WTC11 (cell line): ENCODE measurements around the gene SKP1. TPM values are rescaled to one million over a fixed set of nuclear protein-coding genes. Genes with fewer than 3 reads are reported as not detected.
A peak's percentile ranks its signal among the peaks of the same experiment; 100 is the strongest.
"Not testable (repeated sequence)": the region's sequence is repeated elsewhere in the genome, so short reads cannot be mapped to it uniquely, and the experiment has no call there.

ENCODE experiments used
- ATAC-seq: fragments of 200-7000 bp; cut with Tn5 transposase; 2 replicates; pipeline ENCODE4 v1.10.0; 2021; ENCODE audit warnings: mild to moderate bottlenecking, moderate library complexity
- CTCF ChIA-PET: fragments of 300-600 bp; sonication (Branson Sonifier 250); formaldehyde crosslinking; loops from one replicate; lab custom pipeline; 2021; ENCODE audit warnings: antibody characterized with exemption; lab: Charles Lee
- POLR2A ChIA-PET: fragments of 350-600 bp; sonication (Branson Sonifier 250); formaldehyde crosslinking; loops from one replicate; lab custom pipeline; 2021; ENCODE audit warnings: antibody characterized with exemption; lab: Charles Lee
- DNase-seq: peaks from one replicate; pipeline ENCODE4 v3.0.0; 2021; ENCODE audit warnings: low spot score
- H3K27ac Mint-ChIP-seq: 2 replicates; pipeline ENCODE4 v1.8.0; 2021; ENCODE audit warnings: mixed read lengths
- H3K27me3 Mint-ChIP-seq: 2 replicates; pipeline ENCODE4 v1.8.0; 2021; ENCODE audit warnings: low read depth, mild to moderate bottlenecking, moderate library complexity, mixed read lengths
- H3K36me3 Mint-ChIP-seq: 2 replicates; pipeline ENCODE4 v1.8.0; 2021; ENCODE audit warnings: mixed read lengths
- H3K4me1 Mint-ChIP-seq: 2 replicates; pipeline ENCODE4 v1.8.0; 2022; ENCODE audit warnings: mixed read lengths
- H3K4me3 Mint-ChIP-seq: 2 replicates; pipeline ENCODE4 v1.8.0; 2021; ENCODE audit warnings: mild to moderate bottlenecking, moderate library complexity, mixed read lengths
- H3K9me3 Mint-ChIP-seq: 2 replicates; pipeline ENCODE4 v1.8.0; 2021; ENCODE audit warnings: mixed read lengths
- AR ChIP-seq: fragments of 250-450 bp; sonication (Bioruptor Pico); IDR thresholded peaks from 2 replicates; pipeline ENCODE4 v1.9.0; 2021; ENCODE audit warnings: mild to moderate bottlenecking
- FOXJ3 ChIP-seq: sonication (generic); formaldehyde crosslinking; IDR thresholded peaks from 2 replicates; pipeline ENCODE4 v1.9.0; 2021; ENCODE audit warnings: missing genetic modification reagents, mild to moderate bottlenecking, borderline replicate concordance
- FOXP1 ChIP-seq: sonication (generic); formaldehyde crosslinking; IDR thresholded peaks from 2 replicates; pipeline ENCODE4 v1.8.0; 2022; ENCODE audit warnings: missing genetic modification reagents, mild to moderate bottlenecking, moderate library complexity, borderline replicate concordance
- HMGXB4 ChIP-seq: sonication (generic); formaldehyde crosslinking; IDR thresholded peaks from 2 replicates; pipeline ENCODE4 v1.8.1; 2023; ENCODE audit warnings: mild to moderate bottlenecking, moderate library complexity, missing genetic modification reagents
- JUN ChIP-seq: sonication (generic); formaldehyde crosslinking; IDR thresholded peaks from 2 replicates; pipeline ENCODE4 v1.8.0; 2023; ENCODE audit warnings: mild to moderate bottlenecking, missing genetic modification reagents
- KAT7 ChIP-seq: sonication (generic); formaldehyde crosslinking; IDR thresholded peaks from 2 replicates; pipeline ENCODE4 v1.8.1; 2023; ENCODE audit warnings: missing genetic modification reagents, mild to moderate bottlenecking, borderline replicate concordance
- NFE2L1 ChIP-seq: sonication (generic); formaldehyde crosslinking; IDR thresholded peaks from 2 replicates; pipeline ENCODE4 v1.8.1; 2023; ENCODE audit warnings: missing genetic modification reagents
- NR1H2 ChIP-seq: sonication (generic); formaldehyde crosslinking; IDR thresholded peaks from 2 replicates; pipeline ENCODE4 v1.9.0; 2021; ENCODE audit warnings: mild to moderate bottlenecking, moderate library complexity, missing genetic modification reagents
- SMAD4 ChIP-seq: sonication (generic); formaldehyde crosslinking; IDR thresholded peaks from 2 replicates; pipeline ENCODE4 v1.8.0; 2022; ENCODE audit warnings: mild to moderate bottlenecking, missing genetic modification reagents
- USF1 ChIP-seq: sonication (generic); formaldehyde crosslinking; IDR thresholded peaks from 2 replicates; pipeline ENCODE4 v1.8.0; 2022; ENCODE audit warnings: mild to moderate bottlenecking, missing genetic modification reagents
- ZMAT4 ChIP-seq: fragments of 250-450 bp; sonication (Bioruptor Pico); IDR thresholded peaks from 2 replicates; pipeline ENCODE4 v1.9.0; 2021; ENCODE audit warnings: mild to moderate bottlenecking
- ZNF232 ChIP-seq: sonication (generic); formaldehyde crosslinking; IDR thresholded peaks from 2 replicates; pipeline ENCODE4 v1.8.0; 2022; ENCODE audit warnings: mild to moderate bottlenecking, missing genetic modification reagents
- ZNF416 ChIP-seq: fragments of 250-450 bp; sonication (Bioruptor Pico); IDR thresholded peaks from 2 replicates; pipeline ENCODE4 v1.9.0; 2021; ENCODE audit warnings: mild to moderate bottlenecking, inconsistent platforms
- ZNF423 ChIP-seq: fragments of 250-450 bp; sonication (Bioruptor Pico); IDR thresholded peaks from 2 replicates; pipeline ENCODE4 v2.1.2; 2022; ENCODE audit warnings: mild to moderate bottlenecking, moderate library complexity
- ZNF671 ChIP-seq: fragments of 250-450 bp; sonication (Bioruptor Pico); IDR thresholded peaks from 2 replicates; pipeline ENCODE4 v1.8.0; 2021; ENCODE audit warnings: mild to moderate bottlenecking
- total RNA-seq: library from RNA; stranded (reverse); gene quantifications from 3 replicates; pipeline ENCODE4 v1.2.3, GENCODE V29; 2021
- TF ChIP-seq, protein P1 (sequence below): sonication (generic); formaldehyde crosslinking; IDR thresholded peaks from 2 replicates; pipeline ENCODE4 v1.8.0; 2022; ENCODE audit warnings: mild to moderate bottlenecking, missing genetic modification reagents
- TF ChIP-seq, protein P2 (sequence below): sonication (generic); formaldehyde crosslinking; IDR thresholded peaks from 2 replicates; pipeline ENCODE4 v1.8.0; 2022; ENCODE audit warnings: mild to moderate bottlenecking, missing genetic modification reagents
- TF ChIP-seq, protein P3 (sequence below): sonication (generic); formaldehyde crosslinking; IDR thresholded peaks from 2 replicates; pipeline ENCODE4 v1.8.0; 2022; ENCODE audit warnings: mild to moderate bottlenecking, missing genetic modification reagents
- TF ChIP-seq, protein P4 (sequence below): sonication (generic); formaldehyde crosslinking; IDR thresholded peaks from 2 replicates; pipeline ENCODE4 v1.8.1; 2022; ENCODE audit warnings: low read depth, mild to moderate bottlenecking, moderate library complexity, missing genetic modification reagents, borderline replicate concordance

SKP1 gene
- total RNA-seq, 1 experiment from 2014 or later = 285 TPM

DNA sequence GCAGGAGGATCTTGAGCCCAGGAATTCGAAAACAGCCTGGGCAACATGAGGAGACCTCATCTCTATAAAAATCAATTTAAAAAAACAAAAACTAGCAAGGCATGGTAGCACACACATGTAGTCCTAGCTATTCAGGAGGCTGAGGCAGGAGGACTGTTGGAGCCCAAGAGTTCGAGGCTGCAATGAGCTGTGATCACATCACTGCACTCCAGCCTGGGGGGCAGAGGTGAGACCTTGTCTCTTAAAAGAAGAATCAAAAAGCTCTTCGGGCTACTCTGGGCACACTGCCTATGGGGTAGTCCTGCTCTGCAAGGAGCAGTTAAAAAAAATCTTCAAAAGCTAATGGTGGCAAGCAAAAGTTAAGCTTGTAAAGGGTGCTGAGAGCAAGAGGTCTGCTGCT, 23.5 kb downstream of the SKP1 start (continued):
- no peak for TF ChIP-seq KAT7
- TF ChIP-seq, protein P1, sequence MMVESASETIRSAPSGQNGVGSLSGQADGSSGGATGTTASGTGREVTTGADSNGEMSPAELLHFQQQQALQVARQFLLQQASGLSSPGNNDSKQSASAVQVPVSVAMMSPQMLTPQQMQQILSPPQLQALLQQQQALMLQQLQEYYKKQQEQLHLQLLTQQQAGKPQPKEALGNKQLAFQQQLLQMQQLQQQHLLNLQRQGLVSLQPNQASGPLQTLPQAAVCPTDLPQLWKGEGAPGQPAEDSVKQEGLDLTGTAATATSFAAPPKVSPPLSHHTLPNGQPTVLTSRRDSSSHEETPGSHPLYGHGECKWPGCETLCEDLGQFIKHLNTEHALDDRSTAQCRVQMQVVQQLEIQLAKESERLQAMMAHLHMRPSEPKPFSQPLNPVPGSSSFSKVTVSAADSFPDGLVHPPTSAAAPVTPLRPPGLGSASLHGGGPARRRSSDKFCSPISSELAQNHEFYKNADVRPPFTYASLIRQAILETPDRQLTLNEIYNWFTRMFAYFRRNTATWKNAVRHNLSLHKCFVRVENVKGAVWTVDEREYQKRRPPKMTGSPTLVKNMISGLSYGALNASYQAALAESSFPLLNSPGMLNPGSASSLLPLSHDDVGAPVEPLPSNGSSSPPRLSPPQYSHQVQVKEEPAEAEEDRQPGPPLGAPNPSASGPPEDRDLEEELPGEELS (CRISPR knock-in tag) = no peak
- TF ChIP-seq, all 79 proteins: peak for 0

GRCh38 chr5:134152173-134152832, 24.4 kb downstream of the SKP1 start:
- H3K27me3 Mint-ChIP-seq, H3K27ac Mint-ChIP-seq, DNase-seq, H3K4me3 Mint-ChIP-seq, H3K9me3 Mint-ChIP-seq, ATAC-seq, H3K4me1 Mint-ChIP-seq: not testable (repeated sequence)
- peaks cover 35% of the 10 kb centered on the region for H3K36me3 Mint-ChIP-seq
- POLR2A ChIA-PET = interaction anchor here (1.5 kb wide), 1 partner anchor 24 kb away, joined by 3 read pairs; no protein-coding TSS in a partner anchor
- CTCF ChIA-PET = interaction anchor here (1.6 to 3.5 kb wide), 2 partner anchors 11 to 113 kb away, joined by 9 to 16 read pairs; no protein-coding TSS in a partner anchor

- CTCF ChIA-PET = interaction anchor here (1.9 to 3.5 kb wide), 2 partner anchors 11 to 112 kb away, joined by 9 to 16 read pairs; no protein-coding TSS in a partner anchor
- TF ChIP-seq JUN (CRISPR knock-in tag) (no peak), SMAD4 (CRISPR knock-in tag) (no peak), ZNF423 (CRISPR knock-in tag) (no peak), ZNF671 (CRISPR knock-in tag) (no peak), HMGXB4 (CRISPR knock-in tag) (no peak), FOXJ3 (CRISPR knock-in tag) (no peak), USF1 (CRISPR knock-in tag) (no peak), FOXP1 (no peak), NFE2L1 (CRISPR knock-in tag) (no peak), KAT7 (no peak), NR1H2 (CRISPR knock-in tag) (no peak), ZNF416 (no peak), ZMAT4 (CRISPR knock-in tag) (no peak), ZNF232 (CRISPR knock-in tag) (no peak), AR (CRISPR knock-in tag) (no peak)
- TF ChIP-seq, protein P2, sequence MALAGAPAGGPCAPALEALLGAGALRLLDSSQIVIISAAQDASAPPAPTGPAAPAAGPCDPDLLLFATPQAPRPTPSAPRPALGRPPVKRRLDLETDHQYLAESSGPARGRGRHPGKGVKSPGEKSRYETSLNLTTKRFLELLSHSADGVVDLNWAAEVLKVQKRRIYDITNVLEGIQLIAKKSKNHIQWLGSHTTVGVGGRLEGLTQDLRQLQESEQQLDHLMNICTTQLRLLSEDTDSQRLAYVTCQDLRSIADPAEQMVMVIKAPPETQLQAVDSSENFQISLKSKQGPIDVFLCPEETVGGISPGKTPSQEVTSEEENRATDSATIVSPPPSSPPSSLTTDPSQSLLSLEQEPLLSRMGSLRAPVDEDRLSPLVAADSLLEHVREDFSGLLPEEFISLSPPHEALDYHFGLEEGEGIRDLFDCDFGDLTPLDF (CRISPR knock-in tag) = no peak
- TF ChIP-seq, protein P3, sequence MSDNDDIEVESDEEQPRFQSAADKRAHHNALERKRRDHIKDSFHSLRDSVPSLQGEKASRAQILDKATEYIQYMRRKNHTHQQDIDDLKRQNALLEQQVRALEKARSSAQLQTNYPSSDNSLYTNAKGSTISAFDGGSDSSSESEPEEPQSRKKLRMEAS (CRISPR knock-in tag) = no peak
- TF ChIP-seq, protein P4, sequence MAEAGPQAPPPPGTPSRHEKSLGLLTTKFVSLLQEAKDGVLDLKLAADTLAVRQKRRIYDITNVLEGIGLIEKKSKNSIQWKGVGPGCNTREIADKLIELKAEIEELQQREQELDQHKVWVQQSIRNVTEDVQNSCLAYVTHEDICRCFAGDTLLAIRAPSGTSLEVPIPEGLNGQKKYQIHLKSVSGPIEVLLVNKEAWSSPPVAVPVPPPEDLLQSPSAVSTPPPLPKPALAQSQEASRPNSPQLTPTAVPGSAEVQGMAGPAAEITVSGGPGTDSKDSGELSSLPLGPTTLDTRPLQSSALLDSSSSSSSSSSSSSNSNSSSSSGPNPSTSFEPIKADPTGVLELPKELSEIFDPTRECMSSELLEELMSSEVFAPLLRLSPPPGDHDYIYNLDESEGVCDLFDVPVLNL (CRISPR knock-in tag) = no peak
- TF ChIP-seq, all 79 proteins: peak for 0
- H3K36me3 Mint-ChIP-seq = peaks cover 35% of the 10 kb centered on the region
- no peak for DNase-seq
- 0 out of 2 replicates have a peak overlapping the region, but pooled peaks have one; percentile 38 for H3K27ac Mint-ChIP-seq
- no peaks in the 10 kb centered on the region for H3K4me1 Mint-ChIP-seq
- no peaks in the 10 kb centered on the region for H3K27me3 Mint-ChIP-seq
- no peak overlapping the region for H3K4me3 Mint-ChIP-seq
- POLR2A ChIA-PET = interaction anchor here (0.5 kb wide), 1 partner anchor 436 kb away, joined by 3 read pairs; no protein-coding TSS in a partner anchor
- no peak for ATAC-seq
- no peaks in the 10 kb centered on the region for H3K9me3 Mint-ChIP-seq
Observed at GRCh38 chr5:134151723-134152122, 25.0 kb downstream of the SKP1 start.
